HCT116 (cell line): ENCODE data around the gene ITSN1. TPM values are rescaled to one million over a fixed set of nuclear protein-coding genes. Genes with fewer than 3 reads are reported as not detected.

Experiments
- ATAC-seq: fragments of 200-7000 bp; cut with Tn5 transposase; 2 replicates; pipeline ENCODE4 v1.9.1; 2020; ENCODE audit warnings: mild to moderate bottlenecking, moderate library complexity
- BruUV-seq: library from RNA; stranded (reverse); fragments of 400-500 nt; replicated peaks from 2 replicates; lab custom pipeline; 2021; lab: Mats Ljungman, UMichigan
- CTCF ChIA-PET: fragments of 300-600 bp; sonication (Branson Sonifier 250); formaldehyde crosslinking; loops from one replicate; lab custom pipeline; 2021; ENCODE audit warnings: antibody characterized with exemption; lab: Charles Lee
- POLR2A ChIA-PET: fragments of 300-600, 350-600 bp; sonication (Branson Sonifier 250); formaldehyde crosslinking; loops from one replicate; lab custom pipeline; 2021; ENCODE audit warnings: antibody characterized with exemption; lab: Charles Lee
- RAD21 ChIA-PET, 2 experiments: fragments of 300-600 bp; sonication (Branson Sonifier 250); formaldehyde crosslinking; loops; one replicate each; lab custom pipeline; 2023; ENCODE audit warnings: low total read pairs in 2 of 2; ENCODE audit not compliant: uncharacterized antibody in 2 of 2, unreplicated experiment in 2 of 2, low non-redundant PET in 1 of 2; lab: Charles Lee
- DNase-seq: peaks from one replicate; pipeline ENCODE4 v3.0.0-alpha.2; 2010; ENCODE audit warnings: low read depth, low spot score
- H2AFZ ChIP-seq: fragments of 200-600 bp; shearing (Covaris generic), sonication (generic); 2 replicates; pipeline ENCODE4 v1.6.1; 2017; ENCODE audit warnings: low read depth, mixed run types, mixed read lengths, antibody characterized with exemption, low read length; ENCODE audit not compliant: poor library complexity, severe bottlenecking
- H3K27ac ChIP-seq: 2 replicates; pipeline ENCODE4 v1.5.1; 2012; ENCODE audit warnings: low read depth, low read length
- H3K27me3 ChIP-seq: fragments of 200-600 bp; sonication (generic); 2 replicates; pipeline ENCODE4 v1.6.1; 2016; ENCODE audit warnings: mixed run types, low read length, mixed read lengths; ENCODE audit not compliant: insufficient read depth
- H3K36me3 ChIP-seq, 2 experiments: fragments of 200-500 bp in 1 of 2; fragments of 200-600 bp in 1 of 2; sonication (Bioruptor generic) in 1 of 2; sonication (generic) in 1 of 2; 2 replicates each; pipeline versions ENCODE4 v1.5.1 to v1.6.1; 2014 to 2016; ENCODE audit warnings: low read length in 2 of 2, inconsistent platforms in 1 of 2, mixed read lengths in 1 of 2, mixed run types in 1 of 2; ENCODE audit not compliant: insufficient read depth in 2 of 2, control insufficient read depth in 1 of 2
- H3K4me1 ChIP-seq, 2 experiments: fragments of 200-600 bp in 1 of 2; sonication (generic) in 1 of 2; 2 replicates each; pipeline versions ENCODE4 v1.5.1 to v1.6.1; 2012 to 2017; ENCODE audit warnings: low read length in 2 of 2, inconsistent platforms in 1 of 2, mild to moderate bottlenecking in 1 of 2, mixed read lengths in 1 of 2, mixed run types in 1 of 2, moderate library complexity in 1 of 2; ENCODE audit not compliant: insufficient read depth in 2 of 2, control insufficient read depth in 1 of 2
- H3K4me2 ChIP-seq: fragments of 200-600 bp; sonication (generic); 2 replicates; pipeline ENCODE4 v1.6.1; 2017; ENCODE audit warnings: mixed run types, low read length, mixed read lengths
- H3K4me3 ChIP-seq, 2 experiments: fragments of 200-600 bp in 1 of 2; sonication (generic) in 1 of 2; replicated peaks in 1 of 2; 2 replicates each; pipeline ENCODE4 v1.5.1; 2011 to 2016; ENCODE audit warnings: low read length in 2 of 2, control low read depth in 1 of 2, low read depth in 1 of 2, mild to moderate bottlenecking in 1 of 2, mixed read lengths in 1 of 2, mixed run types in 1 of 2
- H3K79me2 ChIP-seq: fragments of 200-600 bp; sonication (generic); 2 replicates; pipeline ENCODE4 v1.6.1; 2017; ENCODE audit warnings: mild to moderate bottlenecking, mixed run types, low read length, moderate library complexity, mixed read lengths; ENCODE audit not compliant: insufficient read depth
- H3K9ac ChIP-seq: fragments of 200-600 bp; sonication (generic); 2 replicates; pipeline ENCODE4 v1.6.1; 2016; ENCODE audit warnings: low read length, mixed read lengths
- H3K9me2 ChIP-seq: fragments of 200-600 bp; sonication (generic), shearing (Covaris generic); 2 replicates; pipeline ENCODE4 v1.6.1; 2017; ENCODE audit warnings: mixed run types, mild to moderate bottlenecking, moderate library complexity; ENCODE audit not compliant: insufficient read depth
- H3K9me3 ChIP-seq, 2 experiments: fragments of 200-500 bp in 1 of 2; fragments of 200-600 bp in 1 of 2; sonication (Bioruptor generic) in 1 of 2; sonication (generic) in 1 of 2; 2 replicates each; pipeline ENCODE4 v1.6.1; 2014 to 2017; ENCODE audit warnings: low read length in 2 of 2, mixed read lengths in 2 of 2, inconsistent platforms in 1 of 2, low read depth in 1 of 2, mild to moderate bottlenecking in 1 of 2, mixed run types in 1 of 2, moderate library complexity in 1 of 2; ENCODE audit not compliant: control insufficient read depth in 1 of 2, insufficient read depth in 1 of 2
- H4K20me1 ChIP-seq: fragments of 200-600 bp; sonication (generic), shearing (Covaris generic); 2 replicates; pipeline ENCODE4 v1.6.1; 2017; ENCODE audit warnings: mixed run types, mild to moderate bottlenecking, moderate library complexity; ENCODE audit not compliant: insufficient read depth
- CBX3 ChIP-seq: IDR thresholded peaks from 2 replicates; pipeline ENCODE4 v1.6.1; 2012; ENCODE audit warnings: low read depth
- CEBPB ChIP-seq: IDR thresholded peaks from 2 replicates; pipeline ENCODE4 v1.6.1; 2012; ENCODE audit warnings: low read depth
- CTCF ChIP-seq, 3 experiments: fragments of 200-600 bp in 1 of 3; sonication (generic) in 1 of 3; IDR thresholded peaks in 2 of 3; conservative IDR thresholded peaks in 1 of 3; 2 replicates each; pipeline ENCODE4 v1.5.1; 2012 to 2017; ENCODE audit warnings: low read depth in 2 of 3, low read length in 2 of 3, antibody characterized with exemption in 1 of 3, borderline replicate concordance in 1 of 3, control low read depth in 1 of 3, mild to moderate bottlenecking in 1 of 3, mixed read lengths in 1 of 3, mixed run types in 1 of 3, moderate library complexity in 1 of 3; ENCODE audit not compliant: insufficient read depth in 1 of 3
- EZH2 ChIP-seq: fragments of 200-600 bp; sonication (generic); IDR thresholded peaks from 2 replicates; pipeline ENCODE4 v1.6.1; 2017; ENCODE audit warnings: antibody characterized with exemption, mixed run types
- EZH2phosphoT487 ChIP-seq: fragments of 200-600 bp; IDR thresholded peaks from 2 replicates; pipeline ENCODE4 v1.6.1; 2018; ENCODE audit warnings: antibody characterized with exemption, borderline replicate concordance
- FOSL1 ChIP-seq: IDR thresholded peaks from 2 replicates; pipeline ENCODE4 v1.6.1; 2012; ENCODE audit warnings: low read depth
- MAX ChIP-seq: IDR thresholded peaks from 2 replicates; pipeline ENCODE4 v1.6.1; 2012
- POLR2A ChIP-seq: IDR thresholded peaks from 2 replicates; pipeline ENCODE4 v1.7.0; 2011; ENCODE audit warnings: borderline replicate concordance; ENCODE audit not compliant: insufficient read depth, insufficient read length; ENCODE audit errors: extremely low read depth
- RAD21 ChIP-seq: IDR thresholded peaks from 2 replicates; pipeline ENCODE4 v1.6.1; 2012; ENCODE audit warnings: low read depth, mild to moderate bottlenecking
- SP1 ChIP-seq: IDR thresholded peaks from 2 replicates; pipeline ENCODE4 v1.6.1; 2012; ENCODE audit warnings: low read depth
- TCF7L2 ChIP-seq: IDR thresholded peaks from 2 replicates; pipeline ENCODE4 v1.7.0; 2011; ENCODE audit warnings: borderline replicate concordance, inconsistent platforms; ENCODE audit not compliant: insufficient read depth, insufficient read length; ENCODE audit errors: extremely low read depth
- intact Hi-C: fragments of 100-400 bp; cut with micrococcal nuclease; formaldehyde crosslinking; loops from 2 replicates; pipeline ENCODE4 v1.10.0; 2022
- total RNA-seq: library from RNA; stranded (reverse); gene quantifications from one replicate; pipeline ENCODE4 v1.2.1, GENCODE V29; 2021; ENCODE audit not compliant: unreplicated experiment

ITSN1 gene
- total RNA-seq, 1 experiment from 2014 or later, result 25.8 TPM

GRCh38 chr21:33685613-33686197, 43.4 kb downstream of the ITSN1 start:
- H3K79me2 ChIP-seq, result peaks cover 64% of the 10 kb centered on the region
- peaks cover 43 to 54% of the 10 kb centered on the region in 2 experiments for H3K4me1 ChIP-seq
- H4K20me1 ChIP-seq, result no peaks in the 10 kb centered on the region
- ChIA-PET POLR2A (no interaction called here), CTCF (interaction anchor here (1.0 kb wide), 1 partner anchor 80 kb away, joined by 3 read pairs; no protein-coding TSS in a partner anchor), RAD21 (no interaction called here)
- H3K9me3 ChIP-seq, result no peaks in the 10 kb centered on the region
- no peaks in the 10 kb centered on the region for H3K27me3 ChIP-seq
- peak overlapping the region; percentile 18; the same call in 1 of the 2 replicates for H3K9ac ChIP-seq
- no peaks in the 10 kb centered on the region for H3K9me2 ChIP-seq
- ATAC-seq, result no peak; the same call in 1 of the 2 replicates
- intact Hi-C loops, result no loop called here
- no peak for TF ChIP-seq CBX3
- peak; percentile 27; the same call in 1 of the 2 replicates for TF ChIP-seq FOSL1
- TF ChIP-seq SP1, result 0 out of 2 replicates have a peak, but pooled peaks have one; percentile 9
- TF ChIP-seq, all 23 proteins: peak for 2
- BruUV-seq, result no TSS peak
- Histone ChIP-seq H3K27ac (no peak overlapping the region; the same call in 1 of the 2 replicates), H3K4me3 (no peak overlapping the region; a peak in 1 of 4 replicates), H2AFZ (no peak overlapping the region), H3K4me2 (peak overlapping the region; percentile 61), H3K36me3 (no peaks in the 10 kb centered on the region)
- no peak for DNase-seq

DNA sequence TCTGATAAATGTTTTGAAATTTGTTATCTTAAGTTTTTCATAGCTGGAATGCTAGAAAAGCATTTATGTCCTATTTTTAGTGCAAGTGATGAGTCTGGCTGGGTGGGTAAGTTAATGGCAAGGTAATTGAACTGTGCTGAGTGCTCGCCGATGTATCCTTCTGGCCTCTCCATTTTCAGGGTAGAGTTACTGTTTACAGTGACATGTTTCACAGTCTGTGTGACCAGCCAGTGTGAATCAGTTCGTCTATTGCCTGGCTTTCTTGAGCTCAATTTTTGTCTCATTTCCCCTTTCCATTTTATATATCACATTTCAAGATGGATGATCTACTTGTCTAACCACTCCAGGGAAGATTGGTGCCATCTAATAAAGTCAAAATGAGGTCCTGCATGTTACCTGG, 44.1 kb downstream of the ITSN1 start:
- Histone ChIP-seq H3K4me1 (peaks cover 43 to 50% of the 10 kb centered on the region in 2 experiments), H3K9ac (no peak overlapping the region), H3K4me2 (peak overlapping the region; percentile 61), H3K27ac (no peak overlapping the region), H3K4me3 (no peak overlapping the region), H4K20me1 (no peaks in the 10 kb centered on the region), H3K79me2 (peaks cover 63% of the 10 kb centered on the region), H3K9me3 (no peaks in the 10 kb centered on the region), H3K36me3 (no peaks in the 10 kb centered on the region), H3K9me2 (no peaks in the 10 kb centered on the region), H3K27me3 (no peaks in the 10 kb centered on the region), H2AFZ (no peak overlapping the region)
- CTCF ChIA-PET, result interaction anchor here (1.0 kb wide), 1 partner anchor 80 kb away, joined by 3 read pairs; no protein-coding TSS in a partner anchor
- BruUV-seq, result no TSS peak
- POLR2A ChIA-PET, result no interaction called here
- RAD21 ChIA-PET, result no interaction called here
- ATAC-seq (no peak), DNase-seq (no peak)
- TF ChIP-seq MAX (no peak), POLR2A (no peak), EZH2 (no peak), TCF7L2 (no peak), SP1 (no peak), CTCF (IDR thresholded peaks at IDR 0.05 in 2 of 3, conservative IDR thresholded peaks at IDR 0.05 in 1 of 3; ENCODE audit: borderline replicate concordance in 1 of 3, insufficient read depth in 1 of 3, low read depth in 2 of 3, low read length in 2 of 3) (no peak), CEBPB (no peak), EZH2phosphoT487 (no peak), RAD21 (no peak)
- intact Hi-C loops, result no loop called here
